GM18873 (cell line): Measurements from ENCODE around the gene ADARB2.

Source experiments
- ATAC-seq: cut with Tn5 transposase; IDR thresholded peaks from one replicate; pipeline ENCODE4 v1.9.1; 2021; ENCODE audit warnings: mild to moderate bottlenecking, moderate library complexity, moderate number of reproducible peaks; ENCODE audit not compliant: unreplicated experiment, low FRiP score

ADARB2 gene

DNA sequence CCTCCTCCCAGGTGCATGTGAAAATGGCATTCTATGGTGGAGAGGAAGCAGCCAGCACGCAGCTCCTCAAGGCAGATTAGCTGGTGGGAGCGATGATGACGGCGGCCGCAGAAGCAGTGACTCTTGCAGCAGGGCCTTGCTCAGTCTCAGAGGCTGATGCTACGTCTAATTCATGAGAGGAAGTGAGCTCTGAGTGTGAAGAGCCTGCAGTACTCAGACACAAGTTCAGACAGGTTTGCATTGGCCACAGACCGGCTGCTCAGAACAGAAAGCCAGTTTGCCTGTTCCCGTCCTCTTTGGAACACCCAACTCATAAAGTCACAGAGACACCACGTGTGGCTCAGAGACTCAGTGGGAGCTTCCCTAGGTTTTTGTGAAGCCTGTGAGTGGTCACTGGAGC is 136.5 kb downstream of the ADARB2 start:
- ATAC-seq = no peak

DNA sequence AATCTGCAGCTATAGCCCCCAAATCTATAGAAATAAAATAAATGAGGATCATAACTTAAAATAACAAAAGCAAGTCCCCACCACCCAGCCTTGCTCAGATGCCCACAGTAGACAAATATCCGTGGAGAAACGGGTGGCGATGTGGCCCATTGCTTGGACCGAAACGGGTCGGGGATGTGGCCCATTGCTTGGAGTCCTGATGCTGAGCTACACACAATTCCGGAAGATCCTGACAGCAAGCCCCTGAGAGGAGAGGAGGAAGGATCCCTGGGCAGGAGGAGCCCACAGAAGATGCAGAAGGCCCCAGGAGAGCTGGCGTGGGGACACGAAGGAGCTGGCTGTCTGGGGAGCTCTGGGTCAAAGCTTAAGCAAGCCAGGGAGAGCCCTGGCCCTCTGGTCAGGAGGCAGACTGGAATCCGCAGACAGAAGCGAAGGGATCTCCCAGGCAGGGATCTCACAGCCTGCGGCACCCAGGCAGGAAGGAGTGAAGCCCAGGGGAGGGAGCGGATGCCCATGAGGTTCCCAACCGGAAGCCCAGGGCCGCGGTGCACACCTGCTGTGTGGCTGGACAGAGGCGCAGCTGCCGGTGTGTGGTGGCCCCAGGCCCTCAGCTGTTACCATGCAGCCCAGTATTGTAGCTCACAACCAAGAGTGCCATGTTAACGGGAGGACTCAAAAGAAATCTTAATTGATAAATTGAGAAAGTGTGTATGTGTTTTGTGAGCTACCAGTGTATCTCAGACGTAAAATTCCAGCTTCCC is 138.8 kb downstream of the ADARB2 start:
- ATAC-seq = no peak

DNA sequence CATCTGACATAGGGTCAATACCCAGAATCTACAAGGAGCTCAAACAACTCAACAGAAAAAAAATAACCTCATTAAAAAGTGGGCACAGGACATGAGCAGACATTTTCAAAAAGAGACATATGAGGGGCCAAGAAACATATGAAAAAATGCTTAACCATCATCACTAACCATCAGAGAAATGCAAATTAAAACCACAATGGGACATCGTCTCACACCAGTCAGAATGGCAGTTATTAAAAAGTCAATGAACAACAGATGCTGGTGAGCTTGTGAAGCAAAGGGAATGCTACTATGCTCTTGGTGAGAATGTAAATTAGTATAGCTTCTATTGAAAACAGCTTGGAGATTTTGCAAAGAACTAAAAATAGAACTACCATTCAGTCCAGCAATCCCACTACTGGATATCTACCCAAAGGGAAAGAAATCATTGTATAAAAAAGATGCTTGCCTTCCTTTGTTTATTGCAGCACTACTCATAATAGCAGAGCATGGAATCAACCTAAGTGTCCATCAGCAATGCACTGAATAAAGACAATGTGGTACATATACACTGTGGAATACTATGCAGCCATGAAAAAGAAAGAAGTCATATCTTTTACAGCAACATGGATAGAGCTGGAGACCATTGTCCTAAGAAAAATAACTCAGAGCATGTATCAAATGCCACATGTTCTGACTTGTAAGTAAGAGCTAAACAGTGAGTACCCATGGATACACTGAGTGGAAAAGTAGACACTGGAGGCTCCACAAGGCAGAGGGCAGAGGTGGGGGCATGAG is 139.8 kb downstream of the ADARB2 start:
- ATAC-seq = no peak

DNA sequence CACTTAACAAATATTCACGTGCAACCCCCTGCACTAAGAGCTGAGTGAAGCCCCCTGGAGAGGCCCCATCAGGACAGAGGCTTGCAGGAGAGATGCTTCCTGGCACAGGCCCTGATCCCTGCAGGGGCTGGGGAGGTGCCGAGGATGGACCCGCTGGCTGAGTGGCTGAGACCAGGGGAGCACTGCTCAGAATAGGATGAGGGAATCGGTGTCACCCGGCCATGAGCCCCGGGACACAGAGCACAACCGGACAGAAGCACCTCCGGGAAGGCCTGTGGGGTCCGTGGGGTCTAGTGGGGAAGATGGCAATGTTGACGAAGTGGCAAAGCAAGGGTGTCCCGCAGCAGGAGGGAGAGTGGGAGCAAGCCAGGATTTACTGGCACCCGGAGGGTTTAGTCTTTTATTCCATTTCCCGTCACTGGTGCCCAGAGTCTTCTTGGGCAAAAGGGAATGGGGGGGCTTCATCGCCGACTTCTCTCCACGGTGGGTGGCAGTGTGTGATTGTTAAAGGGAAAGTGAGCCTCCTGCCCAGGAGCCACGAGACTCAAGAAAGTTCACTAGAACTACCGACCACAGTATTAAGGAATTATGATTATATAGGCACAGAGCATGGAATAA is 140.7 kb downstream of the ADARB2 start:
- no peak for ATAC-seq

DNA sequence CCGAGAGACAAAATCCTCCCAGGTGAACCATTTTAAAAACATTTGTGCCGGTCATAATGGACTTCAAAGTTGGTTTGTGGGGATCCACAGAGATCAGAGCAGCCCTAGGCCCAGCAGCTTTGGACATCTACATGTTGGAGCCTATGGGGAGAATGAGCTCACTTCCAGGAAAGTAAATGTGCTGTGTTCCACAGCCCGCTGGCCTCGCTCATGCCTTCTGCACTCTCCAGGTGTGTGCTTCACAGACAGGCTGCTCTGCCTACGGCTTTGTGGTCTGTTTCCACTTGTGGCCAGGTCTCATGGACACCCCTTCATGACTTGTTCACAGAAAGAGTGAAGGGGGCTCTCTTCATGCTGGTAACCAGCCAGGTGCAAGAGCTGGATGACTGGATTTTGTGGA is 141.6 kb downstream of the ADARB2 start:
- ATAC-seq = no peak

DNA sequence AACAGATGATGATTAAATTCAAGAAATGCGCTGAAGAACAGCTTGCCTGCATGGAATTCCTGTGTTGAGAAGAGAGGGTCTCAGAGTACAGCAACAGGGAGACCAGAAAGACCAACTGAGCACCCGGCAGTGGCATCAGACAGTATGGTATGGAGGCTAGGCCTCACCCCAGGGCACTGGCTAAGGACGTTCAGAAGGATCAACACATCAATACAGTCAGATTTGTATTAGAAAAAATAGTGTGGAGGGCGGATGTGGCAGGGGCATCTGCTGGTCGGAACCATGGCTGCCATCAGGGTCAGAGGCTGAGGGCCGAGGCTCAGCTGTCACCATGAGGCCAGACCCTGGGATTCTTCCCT is 142.1 kb downstream of the ADARB2 start:
- no peak for ATAC-seq

DNA sequence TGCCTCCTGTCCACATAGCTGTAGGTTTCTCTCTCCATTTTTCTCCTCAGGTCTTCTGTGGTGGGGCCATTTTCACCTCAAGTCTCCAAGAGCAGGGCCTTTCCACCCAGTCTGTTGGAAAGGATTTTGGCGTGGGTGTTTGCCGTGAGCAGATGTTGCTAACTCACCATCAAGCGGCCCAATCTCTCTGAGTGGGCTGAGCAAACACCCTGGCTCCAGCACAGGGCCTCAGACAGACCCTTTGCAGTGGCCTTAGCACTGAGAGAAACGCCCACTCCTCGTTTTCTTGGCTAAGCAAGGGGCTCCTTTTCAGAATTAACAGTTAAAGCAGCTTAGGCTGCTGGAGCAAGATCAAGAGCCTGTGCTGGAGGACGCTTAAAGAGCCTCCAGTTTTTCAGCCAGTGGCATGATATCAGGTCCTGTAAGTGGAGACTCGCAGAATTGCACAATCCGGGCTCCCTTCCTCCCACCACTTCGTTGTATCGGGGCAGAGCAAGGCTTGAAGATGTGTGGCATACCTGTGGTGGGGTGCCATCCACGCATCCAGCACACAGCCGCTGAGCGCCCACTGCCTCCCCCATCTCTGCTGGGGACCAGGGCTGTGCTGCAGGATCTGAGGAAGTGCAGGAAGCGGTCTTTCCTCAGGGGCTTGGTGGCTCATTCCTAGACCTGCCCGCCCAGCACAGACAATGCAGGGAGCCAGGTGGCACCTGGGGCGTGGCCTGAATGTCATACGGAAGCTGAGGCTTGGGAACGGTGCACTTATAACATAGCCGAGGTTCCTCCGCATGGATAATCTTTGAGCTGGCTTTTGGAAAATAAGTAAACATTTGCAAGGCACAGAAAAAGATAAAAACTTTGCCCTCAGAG is 142.7 kb downstream of the ADARB2 start:
- no peak for ATAC-seq

DNA sequence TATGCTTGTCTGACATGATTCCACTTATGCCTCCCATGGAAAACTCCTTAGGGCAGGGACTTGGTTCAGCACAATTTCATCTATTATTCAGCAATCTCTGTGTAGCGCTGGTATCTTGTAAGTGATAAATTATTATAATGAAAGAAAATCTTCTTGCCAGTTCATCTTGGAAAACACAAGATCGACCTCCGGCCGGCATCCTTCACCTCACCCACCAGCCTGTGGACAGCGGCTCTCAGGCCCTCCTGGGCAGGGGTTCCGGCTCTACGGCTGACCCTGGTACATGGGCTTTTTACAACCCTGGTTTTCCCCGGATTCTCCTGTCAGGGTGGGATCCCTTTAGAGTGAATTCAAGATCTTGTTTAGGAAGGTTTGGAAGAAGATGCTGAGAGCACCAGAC is 145.6 kb downstream of the ADARB2 start:
- ATAC-seq = no peak

DNA sequence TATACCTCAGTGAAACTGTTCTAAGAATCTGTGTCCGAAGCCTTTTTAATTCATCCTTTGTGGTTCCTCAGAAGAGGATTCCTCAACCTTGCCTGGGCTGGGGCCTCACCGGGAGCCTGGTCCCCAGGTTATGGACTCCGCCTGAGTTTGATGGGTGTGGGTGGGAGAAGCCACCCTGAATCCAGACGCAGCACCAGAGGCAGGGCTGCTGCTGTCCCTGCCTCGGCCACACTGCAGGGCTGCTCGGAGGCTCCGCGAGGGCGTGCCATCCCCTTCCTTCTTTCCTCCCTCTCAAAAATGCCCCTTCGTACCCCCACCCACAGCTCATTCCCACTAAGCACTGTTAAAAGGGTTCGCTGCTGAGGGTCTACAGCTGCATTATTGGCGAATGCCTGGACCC is 146.3 kb downstream of the ADARB2 start:
- ATAC-seq = no peak

DNA sequence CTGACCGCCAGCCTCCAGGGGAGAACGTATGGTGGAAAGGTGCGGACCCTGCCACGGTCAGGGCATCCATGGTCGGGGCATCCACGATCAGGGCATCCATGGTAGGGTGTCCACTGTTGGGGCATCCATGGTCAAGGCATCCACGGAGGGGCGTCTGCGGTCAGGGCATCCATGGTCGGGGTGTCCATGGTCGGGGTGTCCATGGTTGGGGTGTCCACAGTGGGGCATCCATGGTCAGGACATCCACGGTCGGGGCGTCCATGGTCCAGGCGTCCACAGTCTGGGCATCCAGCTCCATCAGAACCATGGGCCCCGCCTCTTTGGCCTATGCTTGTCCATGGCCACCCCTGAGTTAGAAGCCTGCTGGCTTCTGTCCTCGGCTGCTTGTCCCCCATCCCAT is 148.1 kb downstream of the ADARB2 start:
- ATAC-seq = no peak

DNA sequence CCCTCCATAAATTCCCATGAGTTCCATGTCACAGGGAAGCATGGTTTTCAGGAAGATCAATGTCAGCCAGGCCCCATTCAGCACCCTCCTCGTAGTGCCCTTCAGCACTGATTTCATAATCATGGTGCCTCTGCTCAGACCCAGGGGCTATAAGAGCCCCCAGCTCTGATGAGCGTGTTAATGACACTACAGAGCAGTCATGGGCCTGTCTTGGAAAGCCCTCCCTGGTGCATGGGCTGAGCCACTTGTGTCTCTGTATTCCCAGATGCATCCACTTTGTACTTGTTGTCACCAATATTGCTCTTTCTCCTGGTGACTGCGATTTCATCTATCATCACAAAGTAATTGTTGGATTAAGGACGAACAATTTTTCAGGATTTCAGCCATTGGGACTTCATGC is 154.6 kb downstream of the ADARB2 start:
- no peak for ATAC-seq

DNA sequence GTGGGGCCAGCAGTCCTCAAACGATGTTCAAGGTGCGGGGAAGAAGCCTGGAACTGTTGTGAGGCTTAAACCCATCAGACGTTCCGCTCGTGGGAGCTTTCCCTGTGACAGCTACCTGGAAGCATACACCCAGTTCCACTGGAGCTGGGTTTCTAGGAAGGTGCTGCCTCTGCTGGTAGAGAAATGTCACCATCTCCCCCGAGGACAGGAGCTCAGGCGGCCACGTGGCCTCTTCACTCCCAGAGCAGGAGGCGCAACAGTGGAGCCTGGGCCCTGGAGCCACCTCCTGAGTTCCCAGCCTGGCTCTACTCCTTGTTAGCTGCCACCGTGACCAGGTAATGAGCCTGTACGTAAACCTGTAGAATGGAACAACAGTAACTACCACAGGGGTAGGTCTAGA is 156.1 kb downstream of the ADARB2 start:
- ATAC-seq = no peak

DNA sequence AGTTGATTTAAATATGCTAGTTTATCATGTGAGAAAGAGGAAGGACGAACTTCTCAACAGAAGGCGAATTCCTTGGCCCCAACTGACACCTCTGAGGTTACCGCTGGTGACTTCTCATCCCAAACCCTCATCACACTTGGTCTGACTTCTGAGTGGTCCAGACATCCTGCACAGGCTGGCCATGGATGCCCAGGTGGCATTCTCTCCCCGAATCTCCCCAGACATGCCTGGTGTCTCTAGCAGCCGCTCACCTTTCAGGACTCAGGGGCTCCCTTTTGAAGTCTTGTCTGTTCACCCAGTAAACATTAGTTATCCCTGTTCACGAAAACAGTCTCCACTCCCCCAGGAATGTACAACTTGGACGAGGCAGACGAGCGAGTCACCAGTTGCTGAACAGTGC is 157.7 kb downstream of the ADARB2 start:
- no peak for ATAC-seq

DNA sequence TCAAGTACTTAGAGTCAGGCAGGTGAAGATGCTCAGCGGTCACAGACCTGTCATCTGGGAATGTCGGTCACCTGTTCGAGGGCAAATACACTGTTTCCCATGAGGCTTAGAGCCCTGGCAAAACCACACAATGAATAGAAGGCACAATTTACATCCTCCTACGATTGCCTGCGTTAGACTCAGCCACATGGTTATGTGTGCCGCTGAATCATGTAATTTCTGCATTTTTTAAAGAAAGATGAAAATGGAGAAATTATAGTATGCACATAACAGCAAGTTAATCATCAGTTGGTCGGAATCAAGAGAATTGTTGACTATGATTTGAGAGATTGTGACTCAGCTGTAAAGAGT is 158.2 kb downstream of the ADARB2 start:
- ATAC-seq = no peak

DNA sequence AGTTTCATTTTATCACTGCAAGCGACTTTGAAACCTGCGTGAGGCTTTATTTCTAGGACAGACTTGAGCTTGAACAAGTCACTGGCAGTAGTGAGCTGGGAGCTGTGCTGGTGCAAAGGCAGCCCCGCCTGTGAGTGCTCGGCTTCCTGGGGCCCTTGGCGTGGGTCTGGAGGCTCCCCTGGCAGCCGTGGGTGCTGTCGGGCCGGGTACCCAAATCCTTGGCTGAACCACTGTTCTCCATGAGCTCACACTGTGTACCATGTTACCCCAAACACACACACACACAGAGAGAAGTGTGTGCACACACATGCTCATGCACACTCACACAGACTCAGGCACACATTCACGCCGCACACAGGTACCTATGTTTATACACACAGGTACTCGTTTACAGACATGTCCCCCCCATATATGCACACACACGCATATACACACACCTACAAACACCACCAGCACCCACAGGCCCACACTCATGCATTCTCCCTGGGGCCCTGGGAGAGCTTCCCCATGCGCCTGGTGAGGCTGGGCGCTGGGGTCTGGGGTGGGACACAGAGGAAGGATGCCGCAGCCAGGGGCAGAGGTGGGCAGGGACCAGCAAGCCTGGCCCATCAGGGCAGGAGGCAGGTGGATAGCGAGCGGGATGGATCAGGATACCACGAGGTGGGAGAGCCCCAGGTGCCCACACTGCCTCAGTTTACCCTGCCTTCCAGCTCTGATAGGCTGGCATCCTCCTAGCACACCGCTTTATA is 158.8 kb downstream of the ADARB2 start:
- no peak for ATAC-seq

DNA sequence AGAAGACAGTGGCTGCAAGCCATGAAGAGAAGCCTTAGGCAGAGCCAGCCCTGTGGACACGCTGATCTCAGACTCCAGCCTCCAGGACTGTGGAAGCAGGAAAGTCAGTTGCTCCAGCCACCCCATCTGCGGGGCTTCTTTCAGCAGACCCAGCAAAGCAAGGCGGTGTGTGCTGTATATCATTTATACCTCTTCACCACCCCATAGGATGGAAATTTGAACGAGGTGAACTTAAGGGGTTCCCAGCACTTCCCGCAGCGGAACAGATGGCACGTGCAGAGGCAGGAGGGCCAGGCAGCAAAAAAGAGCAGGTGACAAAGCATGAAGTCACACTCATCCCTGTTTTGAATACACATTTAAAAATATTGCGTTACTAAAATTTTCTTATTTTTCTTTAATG is 159.4 kb downstream of the ADARB2 start:
- ATAC-seq = no peak

DNA sequence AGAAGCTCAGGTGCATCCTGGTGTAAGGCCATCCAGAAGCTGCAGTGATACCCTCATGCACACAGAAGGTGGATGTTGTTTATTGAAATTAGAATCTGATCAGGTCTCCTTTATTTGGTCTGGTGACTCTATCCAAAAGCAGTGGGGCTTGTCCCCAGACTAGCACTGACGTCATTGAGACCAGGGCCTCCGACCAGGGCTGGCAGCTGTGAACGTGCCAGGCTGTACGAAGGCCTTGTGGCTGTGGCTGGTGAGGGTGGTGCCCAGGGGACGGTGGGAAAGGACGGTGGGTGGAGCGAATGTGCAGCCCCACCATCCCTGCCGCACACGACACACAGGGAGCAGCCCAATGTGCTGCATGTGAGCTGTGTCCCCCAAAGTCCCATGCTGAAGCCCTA is 160.0 kb downstream of the ADARB2 start:
- ATAC-seq = no peak

DNA sequence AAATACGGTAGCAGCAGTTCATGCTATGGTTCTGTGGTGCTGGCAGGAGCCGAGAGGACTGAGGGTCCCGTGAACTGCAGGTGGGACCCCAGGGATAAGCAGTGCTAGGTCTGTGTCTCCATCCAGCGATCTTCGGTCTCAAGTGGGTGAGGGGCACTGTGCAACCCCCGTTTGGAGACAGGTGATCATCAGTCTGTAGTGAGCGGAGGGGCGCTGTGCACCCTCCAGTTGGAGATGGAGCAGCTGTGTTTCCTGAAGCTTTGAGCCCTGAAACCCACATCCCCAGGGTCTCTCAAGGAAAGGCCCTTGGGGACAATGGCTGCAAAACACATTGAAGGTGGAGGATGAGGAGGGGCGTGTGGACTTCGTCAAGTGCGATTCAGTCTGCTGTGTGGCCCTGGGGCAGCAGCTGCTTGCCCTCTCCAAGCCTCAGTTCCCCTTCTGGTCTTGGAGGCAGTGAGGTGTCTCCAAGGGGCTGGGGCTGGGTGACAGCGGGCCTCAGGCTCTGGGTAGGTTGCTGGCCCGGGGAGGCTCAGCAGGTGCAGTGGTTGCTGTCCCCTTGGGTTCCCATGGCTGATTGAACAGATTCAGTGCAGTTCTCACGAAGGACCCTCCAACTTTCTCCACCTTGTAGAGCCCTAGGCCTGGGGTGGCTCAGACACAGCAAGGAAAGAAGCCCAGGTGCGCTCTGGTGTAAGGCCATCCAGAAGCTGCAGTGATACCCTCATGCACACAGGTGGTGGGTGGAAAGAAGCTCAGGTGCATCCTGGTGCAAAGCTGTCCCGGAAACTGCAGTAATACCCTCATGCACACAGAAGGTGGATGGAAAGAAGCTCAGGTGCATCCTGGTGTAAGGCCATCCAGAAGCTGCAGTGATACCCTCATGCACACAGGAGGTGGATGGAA is 160.6 kb downstream of the ADARB2 start:
- ATAC-seq = no peak
